HFF-Myc (cell line): Measurements from ENCODE around the gene RB1.

Experiments
- DNase-seq: peaks from one replicate; pipeline ENCODE4 v3.0.0-alpha.2; 2011; ENCODE audit warnings: low read depth; ENCODE audit errors: extremely low read depth
- H3K4me3 ChIP-seq: replicated peaks from 2 replicates; pipeline ENCODE4 v1.5.1; 2011; ENCODE audit warnings: low read depth, mild to moderate bottlenecking, control low read depth, low read length
- TF ChIP-seq, protein P1 (sequence below): IDR thresholded peaks from 2 replicates; pipeline ENCODE4 v1.5.1; 2012; ENCODE audit warnings: mild to moderate bottlenecking, low read depth, low read length, control low read depth; ENCODE audit errors: missing control alignments

RB1 gene

DNA sequence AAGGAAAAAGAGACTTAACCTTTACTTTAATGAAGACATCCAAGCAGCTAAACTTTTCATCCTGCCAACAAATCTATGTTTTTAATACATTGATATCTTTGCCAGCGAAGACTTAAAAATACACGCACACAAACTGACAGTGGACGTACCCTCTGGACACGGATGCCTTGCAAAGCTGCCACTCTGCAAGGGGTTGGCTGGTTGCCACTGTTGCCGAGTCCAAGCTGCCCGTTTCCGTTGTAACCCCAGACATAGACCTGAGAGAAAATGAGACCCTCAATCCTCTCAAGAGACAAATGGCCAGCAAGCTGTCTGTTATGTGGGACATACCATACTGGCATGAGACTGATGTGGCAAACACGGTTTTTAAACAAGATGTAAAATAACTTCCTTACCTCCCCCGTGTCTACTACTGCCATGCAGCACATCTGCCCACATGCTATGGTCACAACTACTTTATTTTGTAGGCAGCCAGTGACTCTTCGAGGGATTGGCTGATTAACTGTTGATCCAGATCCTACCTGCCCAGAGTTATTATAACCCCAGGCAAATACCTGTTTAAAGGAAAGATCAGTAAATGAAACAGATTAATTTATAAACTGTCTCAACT, 208.2 kb downstream of the RB1 start:
- DNase-seq: no peak
- H3K4me3 ChIP-seq: no peak overlapping the region
- TF ChIP-seq, protein P1, sequence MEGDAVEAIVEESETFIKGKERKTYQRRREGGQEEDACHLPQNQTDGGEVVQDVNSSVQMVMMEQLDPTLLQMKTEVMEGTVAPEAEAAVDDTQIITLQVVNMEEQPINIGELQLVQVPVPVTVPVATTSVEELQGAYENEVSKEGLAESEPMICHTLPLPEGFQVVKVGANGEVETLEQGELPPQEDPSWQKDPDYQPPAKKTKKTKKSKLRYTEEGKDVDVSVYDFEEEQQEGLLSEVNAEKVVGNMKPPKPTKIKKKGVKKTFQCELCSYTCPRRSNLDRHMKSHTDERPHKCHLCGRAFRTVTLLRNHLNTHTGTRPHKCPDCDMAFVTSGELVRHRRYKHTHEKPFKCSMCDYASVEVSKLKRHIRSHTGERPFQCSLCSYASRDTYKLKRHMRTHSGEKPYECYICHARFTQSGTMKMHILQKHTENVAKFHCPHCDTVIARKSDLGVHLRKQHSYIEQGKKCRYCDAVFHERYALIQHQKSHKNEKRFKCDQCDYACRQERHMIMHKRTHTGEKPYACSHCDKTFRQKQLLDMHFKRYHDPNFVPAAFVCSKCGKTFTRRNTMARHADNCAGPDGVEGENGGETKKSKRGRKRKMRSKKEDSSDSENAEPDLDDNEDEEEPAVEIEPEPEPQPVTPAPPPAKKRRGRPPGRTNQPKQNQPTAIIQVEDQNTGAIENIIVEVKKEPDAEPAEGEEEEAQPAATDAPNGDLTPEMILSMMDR: no peak

DNA sequence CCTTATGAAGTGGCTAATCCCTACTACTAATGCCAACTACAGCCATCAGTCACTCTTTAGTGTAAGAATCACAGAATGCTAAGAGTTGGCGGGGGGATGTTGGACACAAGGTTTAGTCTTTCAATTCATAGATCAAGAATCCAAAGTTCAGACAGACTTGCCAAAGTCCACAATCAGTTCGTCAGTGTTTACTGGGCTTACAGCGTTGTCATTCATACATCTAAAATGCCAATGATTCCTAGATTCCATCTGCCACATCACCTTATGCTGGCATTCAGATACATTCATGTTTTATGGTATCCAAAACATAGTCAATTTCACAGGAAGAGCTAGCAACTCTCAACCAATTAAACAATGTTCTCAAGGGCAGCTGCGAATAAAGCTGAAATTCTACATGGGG, 211.2 kb downstream of the RB1 start:
- DNase-seq: no peak
- H3K4me3 ChIP-seq: no peak overlapping the region
- TF ChIP-seq, protein P1: no peak

DNA sequence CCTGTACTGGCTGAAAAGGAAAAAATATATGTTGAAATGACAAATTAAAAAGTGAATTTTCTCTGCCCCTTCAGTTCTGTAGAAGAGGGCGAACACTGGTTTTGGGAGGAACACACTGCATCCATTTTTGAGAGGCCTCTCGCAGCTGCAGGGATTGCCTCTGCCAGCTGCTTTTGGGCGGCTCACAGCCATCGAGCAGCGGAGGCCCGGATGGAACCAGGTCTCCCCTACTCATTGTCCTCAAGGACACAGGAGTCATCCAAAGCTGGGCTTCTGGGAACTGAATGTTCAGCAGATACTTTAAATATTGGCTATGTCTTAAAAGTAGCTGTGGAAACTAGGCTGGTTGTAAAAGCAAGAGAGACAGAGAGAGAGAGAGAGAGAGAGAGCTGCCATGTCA, 212.2 kb downstream of the RB1 start:
- TF ChIP-seq, protein P1: no peak
- H3K4me3 ChIP-seq: no peak overlapping the region
- DNase-seq: no peak

DNA sequence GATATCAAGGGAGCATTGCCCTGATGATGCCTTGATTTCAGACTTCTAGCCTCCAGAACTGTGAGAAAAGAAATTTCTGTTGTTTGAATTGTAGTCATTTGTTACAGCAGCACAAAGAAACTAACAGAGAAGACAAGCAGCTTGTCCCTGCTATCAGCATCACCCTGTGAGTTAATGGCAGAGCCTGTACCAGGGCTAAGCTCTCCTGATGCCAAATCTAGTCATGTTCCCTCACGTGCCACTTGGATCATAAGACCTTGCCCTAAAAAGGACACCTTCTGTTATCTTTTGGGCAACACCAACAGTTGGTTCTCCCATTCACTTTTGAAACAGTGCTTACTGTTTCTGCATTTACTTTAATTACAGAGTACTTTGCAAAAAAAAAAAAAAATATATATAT, 214.5 kb downstream of the RB1 start:
- H3K4me3 ChIP-seq: no peak overlapping the region
- DNase-seq: no peak
- TF ChIP-seq, protein P1: no peak

DNA sequence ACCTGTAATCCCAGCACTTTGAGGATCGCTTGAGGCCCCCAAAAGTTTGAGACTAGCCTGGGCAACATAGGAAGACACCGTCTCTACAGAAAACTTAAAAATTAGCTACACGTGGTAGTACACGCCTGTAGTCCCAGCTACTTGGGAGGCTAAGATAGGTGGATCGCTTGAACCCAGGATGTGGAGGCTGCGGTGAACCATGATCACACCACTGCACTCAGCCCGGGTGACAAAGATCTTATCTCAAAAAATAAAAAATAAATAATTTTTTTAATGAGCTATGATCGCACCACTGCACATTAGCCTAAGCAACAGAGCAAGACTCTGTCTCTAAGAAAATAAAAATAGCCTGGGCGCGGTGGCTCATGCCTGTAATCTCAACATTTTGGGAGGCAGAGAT, 222.7 kb downstream of the RB1 start:
- TF ChIP-seq, protein P1: no peak
- no peak for DNase-seq
- H3K4me3 ChIP-seq: no peak overlapping the region

DNA sequence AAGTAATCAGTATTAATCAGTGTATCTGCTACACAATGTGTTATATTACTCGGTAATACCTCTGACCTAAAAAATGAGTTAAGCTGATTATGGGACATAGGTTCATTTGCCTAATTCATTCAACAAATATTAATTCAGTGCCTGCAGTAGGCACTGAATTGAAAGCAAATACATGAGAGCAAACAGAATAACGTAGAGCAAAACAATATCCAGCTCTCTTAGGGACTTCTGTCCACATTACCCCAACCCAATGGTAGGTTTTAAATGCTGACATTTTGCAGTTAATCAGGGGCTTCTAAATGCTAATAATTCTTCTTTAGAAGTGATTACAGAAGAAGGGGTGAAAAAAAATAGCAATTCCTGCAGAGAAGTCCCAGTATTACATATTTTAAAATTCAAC, 224.4 kb downstream of the RB1 start:
- DNase-seq: no peak
- TF ChIP-seq, protein P1: no peak
- no peak overlapping the region for H3K4me3 ChIP-seq

DNA sequence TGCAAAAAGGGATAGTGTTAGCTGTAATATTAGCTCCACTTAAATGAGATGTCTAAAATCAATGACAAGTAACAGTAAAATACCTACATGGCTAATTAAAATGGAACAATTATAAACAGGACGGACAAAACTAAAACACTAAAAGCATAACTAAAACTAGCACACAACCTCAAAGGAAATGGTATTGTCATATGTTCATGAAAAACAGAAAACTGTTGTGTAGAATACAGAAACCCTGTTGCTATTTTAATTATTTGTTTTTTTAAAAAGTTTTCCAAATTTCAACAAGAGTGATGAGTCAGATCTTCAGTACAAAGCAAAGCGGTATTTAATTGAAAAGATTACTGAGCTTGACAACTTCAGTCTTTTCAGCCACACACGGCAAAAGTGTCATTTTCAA, 225.2 kb downstream of the RB1 start:
- no peak for DNase-seq
- H3K4me3 ChIP-seq: no peak overlapping the region
- TF ChIP-seq, protein P1: no peak
